Measurements from ENCODE around the gene BCL2.

DNA sequence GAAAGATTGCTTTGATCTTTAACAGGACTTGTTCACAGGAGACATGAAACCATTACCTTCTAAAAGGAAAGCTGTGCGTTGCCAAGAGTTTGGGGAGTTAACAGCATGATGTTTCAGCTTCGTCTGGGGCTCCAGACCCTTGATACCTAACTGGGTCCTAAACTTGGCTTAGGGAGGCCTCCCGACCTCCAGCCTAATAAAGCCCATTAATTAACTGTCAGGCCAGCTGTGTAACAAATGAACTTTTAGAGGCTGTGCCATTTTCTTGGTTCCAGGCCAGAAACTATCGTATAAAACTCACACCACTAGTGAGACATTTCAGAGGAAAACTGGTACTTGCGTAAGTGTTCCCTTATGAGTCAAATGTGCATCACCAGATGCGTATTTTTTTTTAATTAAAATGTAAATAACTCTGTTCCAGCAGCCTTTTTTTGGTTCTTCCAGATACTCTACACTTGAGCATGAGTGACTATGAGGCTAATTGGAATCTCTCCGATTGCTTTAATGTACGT lies 236.5 kb downstream of the BCL2 start:
- TF ChIP-seq POLR2AphosphoS5 (IDR thresholded peaks at IDR 0.05; ENCODE audit: low read depth, low read length): no peak
- TF ChIP-seq POLR2A (IDR thresholded peaks at IDR 0.05; ENCODE audit: low read depth, low read length): no peak

Data from GM12892 (cell line).